Measurements from ENCODE around the gene DHRS7B.
"Not testable (repeated sequence)": the region's sequence is repeated elsewhere in the genome, so short reads cannot be mapped to it uniquely, and the experiment has no call there.

DHRS7B gene

GRCh38 chr17:21185061-21185460 lies 58.3 kb downstream of the DHRS7B start:
- DNase-seq = no peak

- no peak for DNase-seq
Measured at GRCh38 chr17:21186399-21187187, 59.8 kb downstream of the DHRS7B start.

GRCh38 chr17:21189361-21189760 lies 62.6 kb downstream of the DHRS7B start:
- no peak for DNase-seq

GRCh38 chr17:21190078-21190477 lies 63.3 kb downstream of the DHRS7B start:
- DNase-seq = no peak

DNA sequence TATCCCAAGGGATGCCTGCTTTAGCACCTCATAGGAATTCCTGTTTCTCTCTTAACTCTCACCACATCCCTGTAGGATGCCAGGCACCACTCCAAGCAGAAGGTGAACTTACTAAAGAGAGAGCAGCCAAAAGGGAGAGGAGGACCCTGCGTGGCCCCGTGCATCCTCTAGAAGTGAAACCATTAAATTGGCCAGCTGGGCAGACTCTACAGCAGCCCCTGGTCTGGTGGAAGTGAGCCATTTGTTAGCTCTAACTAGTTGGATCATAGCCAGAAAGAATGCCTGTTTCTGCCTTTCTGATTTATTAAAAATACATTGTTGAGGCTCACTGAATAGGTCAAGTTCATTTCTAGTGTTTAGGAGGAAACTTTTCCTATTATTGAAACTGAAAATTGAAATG lies 64.9 kb downstream of the DHRS7B start:
- DNase-seq = no peak

DNA sequence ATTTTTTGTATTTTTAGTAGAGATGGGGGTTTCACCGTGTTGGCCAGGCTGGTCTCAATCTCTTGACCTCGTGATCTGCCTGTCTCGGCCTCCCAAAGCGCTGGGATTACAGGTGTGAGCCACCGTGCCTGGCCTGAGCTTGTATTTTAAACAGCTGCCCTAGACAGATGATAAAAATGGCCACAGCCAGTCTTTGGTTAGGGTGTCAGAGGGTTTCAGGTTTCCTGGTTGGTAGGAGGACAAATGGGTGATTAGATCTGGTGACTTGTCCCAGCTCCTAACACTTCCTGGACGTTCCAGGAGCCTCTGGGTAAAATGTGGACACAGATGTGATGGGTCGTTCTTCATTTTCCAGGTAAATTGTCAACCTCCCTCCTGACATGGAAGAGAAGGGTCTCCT lies 65.7 kb downstream of the DHRS7B start:
- not testable (repeated sequence) for DNase-seq

- no peak for DNase-seq
Measured at GRCh38 chr17:21193031-21193430, 66.3 kb downstream of the DHRS7B start.

DNA sequence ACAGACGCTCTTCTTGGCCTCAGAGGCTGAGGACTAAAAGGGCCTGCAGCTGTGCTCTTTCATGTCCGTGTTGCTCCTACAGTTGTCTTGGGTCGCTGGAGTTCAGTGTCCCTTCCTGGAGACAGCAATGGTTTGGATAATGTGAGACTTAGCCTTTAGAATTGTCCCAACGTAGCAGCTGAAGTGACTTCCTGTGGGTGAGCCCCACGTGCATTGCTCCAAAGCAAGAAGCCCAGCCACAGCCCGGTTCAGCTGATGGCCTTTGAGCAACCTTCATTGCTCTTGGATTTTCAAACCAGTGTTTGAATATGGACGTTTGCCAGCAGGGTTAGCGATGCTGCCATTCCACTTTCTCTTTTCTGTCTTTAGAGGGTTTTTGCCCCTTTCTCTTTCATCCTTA lies 67.5 kb downstream of the DHRS7B start:
- DNase-seq = no peak

DNA sequence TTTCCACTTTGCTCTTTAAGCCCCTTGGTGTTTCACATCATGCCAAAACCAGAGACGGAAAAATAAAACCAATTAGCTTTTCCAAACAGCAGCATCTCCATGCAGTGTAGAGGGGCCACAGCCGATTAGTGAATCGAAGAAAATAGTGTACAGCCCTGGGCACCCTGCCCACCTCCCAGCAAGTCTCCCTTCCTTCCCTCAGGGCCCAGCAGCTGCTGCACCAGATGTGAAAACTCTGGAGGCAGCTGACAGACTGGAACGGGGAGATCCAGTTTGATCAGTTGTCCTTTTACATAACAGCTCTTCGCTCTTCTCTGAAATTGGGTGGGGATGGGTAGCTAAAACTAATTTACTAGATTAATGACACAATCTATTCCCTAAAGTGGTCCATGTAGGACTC lies 67.9 kb downstream of the DHRS7B start:
- no peak for DNase-seq

GRCh38 chr17:21196126-21196525 lies 69.4 kb downstream of the DHRS7B start:
- DNase-seq = no peak

DNA sequence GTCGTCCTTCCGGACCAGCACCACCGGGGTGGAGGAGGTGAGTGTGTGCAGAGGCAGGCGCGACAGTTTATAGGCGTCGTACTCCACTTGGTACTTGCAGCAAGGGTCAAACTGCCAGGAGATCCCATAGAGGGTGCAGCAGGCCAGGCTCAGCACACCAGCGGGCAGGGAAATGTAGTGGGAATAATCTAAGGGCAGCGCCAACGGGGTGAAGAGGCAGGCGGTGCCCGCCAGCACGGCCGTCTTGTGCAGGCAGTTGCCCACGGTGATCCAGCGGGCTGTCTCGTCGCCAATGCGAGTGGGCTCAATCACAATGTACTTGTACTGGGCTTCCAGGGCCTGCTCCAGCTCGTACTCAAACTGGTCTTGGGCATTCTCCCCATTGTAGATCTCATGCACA lies 71.6 kb downstream of the DHRS7B start:
- no peak for DNase-seq

GRCh38 chr17:21199311-21199710 lies 72.5 kb downstream of the DHRS7B start:
- peak; percentile 81 for DNase-seq

GRCh38 chr17:21199856-21200255 lies 73.1 kb downstream of the DHRS7B start:
- DNase-seq = no peak

- no peak for DNase-seq
Measured at GRCh38 chr17:21200590-21201297, 74.0 kb downstream of the DHRS7B start.

DNA sequence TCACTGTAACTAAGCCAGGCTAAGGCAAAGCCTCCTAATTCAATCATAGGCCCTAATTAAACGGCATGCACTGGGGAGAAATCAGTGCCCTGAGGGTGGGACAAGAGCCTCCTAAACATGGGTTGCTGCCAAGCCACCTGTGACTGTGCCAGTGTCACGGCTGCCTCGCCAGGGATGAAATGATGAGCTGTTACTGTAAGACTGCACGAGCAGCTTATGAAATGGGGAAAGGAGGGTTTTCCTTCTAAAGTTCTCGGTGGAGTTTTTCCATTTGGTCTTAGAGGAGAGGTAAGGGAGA lies 74.5 kb downstream of the DHRS7B start:
- DNase-seq = no peak

DNA sequence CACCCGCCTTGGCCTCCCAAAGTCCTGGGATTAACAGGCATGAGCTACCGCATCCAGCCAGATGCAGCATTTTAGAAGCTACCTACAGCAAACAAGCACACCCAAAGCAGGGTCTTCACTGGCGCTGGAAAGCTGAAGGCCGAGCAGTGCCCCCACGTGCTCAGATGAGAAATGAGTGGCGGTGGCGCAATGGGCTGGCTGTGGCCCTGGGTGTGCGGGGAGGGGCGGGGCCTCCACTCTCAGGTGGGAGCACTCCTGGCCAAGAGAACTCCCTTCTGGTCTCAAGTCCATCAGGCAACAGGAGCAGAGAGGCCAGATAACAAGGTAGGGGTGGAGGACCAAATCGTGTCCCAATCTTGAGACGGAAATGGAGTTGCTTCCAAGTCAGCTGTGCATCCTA lies 75.1 kb downstream of the DHRS7B start:
- DNase-seq = no peak

GRCh38 chr17:21202512-21202911 lies 75.7 kb downstream of the DHRS7B start:
- no peak for DNase-seq

GRCh38 chr17:21204935-21205334 lies 78.2 kb downstream of the DHRS7B start:
- DNase-seq = no peak

GRCh38 chr17:21208352-21208751 lies 81.6 kb downstream of the DHRS7B start:
- DNase-seq = no peak

DNA sequence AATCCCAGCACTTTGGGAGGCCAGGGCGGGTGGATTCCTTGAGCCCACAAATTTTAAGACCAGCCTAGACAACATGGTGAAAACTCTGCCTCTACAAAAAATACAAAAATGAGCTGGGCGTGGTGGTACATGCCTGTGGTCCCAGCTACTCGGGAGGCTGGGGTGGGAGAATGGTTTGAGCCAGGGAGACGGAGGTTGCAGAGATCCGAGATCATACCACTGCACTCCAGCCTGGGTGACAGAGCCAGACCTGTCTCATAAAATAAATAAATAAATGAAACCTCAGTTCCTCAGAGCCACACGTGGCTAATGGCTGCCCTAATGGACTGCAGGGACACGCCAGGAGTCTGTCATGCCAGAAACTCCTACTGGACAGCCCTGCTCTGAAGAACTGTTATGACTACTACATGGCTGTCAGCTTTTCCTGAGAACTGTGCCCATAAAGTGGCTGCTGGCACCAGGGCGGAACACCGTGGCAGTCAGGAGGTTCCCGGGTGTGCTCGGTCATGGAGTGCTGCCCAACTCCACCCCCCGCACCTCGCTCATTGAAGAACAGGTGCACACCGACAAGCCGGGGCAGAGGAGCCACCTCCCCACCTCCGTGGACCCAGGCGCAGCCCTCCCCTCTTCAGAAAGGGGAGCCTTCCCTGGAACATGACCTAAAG lies 82.9 kb downstream of the DHRS7B start:
- no peak for DNase-seq

- DNase-seq = no peak
Measured at GRCh38 chr17:21210411-21211076, 83.8 kb downstream of the DHRS7B start.

GRCh38 chr17:21211825-21212479 lies 85.2 kb downstream of the DHRS7B start:
- DNase-seq = no peak
